HTERT RPE-1 (cell line): ENCODE data around the gene CDCA7.
"Not testable (repeated sequence)": the region's sequence is repeated elsewhere in the genome, so short reads cannot be mapped to it uniquely, and the experiment has no call there.

Experiments
- in situ Hi-C: fragments of 300-500 bp; cut with MboI; formaldehyde crosslinking; loops from 4 replicates; pipeline ENCODE4 v1.14.3; 2020; ENCODE audit warnings: low sequenced_read_pairs

CDCA7 gene

DNA sequence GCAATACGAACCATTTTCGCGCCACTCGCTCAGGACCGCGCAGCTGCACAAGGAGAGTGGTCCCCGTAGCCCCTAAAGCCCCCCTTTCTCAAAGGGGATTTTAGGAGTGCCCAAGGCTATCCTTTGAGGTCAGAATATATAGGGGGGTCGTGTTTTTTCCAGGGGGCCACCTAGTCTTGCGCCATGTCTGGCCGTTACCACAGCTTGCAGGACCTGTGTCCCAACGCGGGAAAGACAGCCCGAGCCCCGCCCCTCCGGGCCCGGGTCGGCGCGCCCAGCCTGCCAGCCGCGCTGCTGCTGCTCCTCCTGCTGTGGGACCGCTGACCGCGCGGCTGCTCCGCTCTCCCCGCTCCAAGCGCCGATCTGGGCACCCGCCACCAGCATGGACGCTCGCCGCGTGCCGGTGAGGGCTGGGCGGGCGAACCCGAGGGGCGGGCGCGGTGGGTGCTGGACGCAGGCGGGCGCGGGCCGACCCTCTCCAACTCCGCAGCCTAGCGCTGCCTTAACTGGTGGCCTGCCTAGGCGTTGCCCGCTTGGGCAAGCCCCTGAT, at the start of gene CDCA7:
Gene CDCA7, plus strand, starts transcription at position 291 of the 550 bp plus-strand sequence. Its CDS starts 92 bp downstream, at position 383.
- in situ Hi-C loops, result no loop called here

DNA sequence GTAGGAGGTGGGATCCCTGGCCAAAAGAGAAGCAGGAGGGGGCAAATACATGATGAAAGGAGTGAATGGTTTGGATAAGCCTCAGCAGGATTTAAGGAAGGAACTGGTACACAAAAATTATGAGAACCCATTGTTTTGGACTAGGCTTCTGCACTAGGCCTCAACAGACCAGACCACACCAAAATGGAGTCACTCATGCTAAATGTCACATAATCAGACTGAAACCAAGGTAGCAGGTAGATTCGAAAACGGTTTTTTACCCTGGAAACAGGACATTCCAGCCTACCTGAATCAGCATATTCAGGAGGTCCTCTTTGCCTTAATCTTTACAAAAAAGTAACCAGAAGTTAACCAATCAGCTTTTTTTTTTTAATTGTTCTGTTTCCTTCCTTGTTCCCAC, 49.4 kb upstream of the CDCA7 start:
- in situ Hi-C loops, result no loop called here

GRCh38 chr2:173307293-173307692, 47.4 kb upstream of the CDCA7 start:
- in situ Hi-C loops, result no loop called here

- in situ Hi-C loops, result not testable (repeated sequence)
Observed at GRCh38 chr2:173309370-173309769, 45.3 kb upstream of the CDCA7 start.

- in situ Hi-C loops, result no loop called here
Observed at GRCh38 chr2:173311844-173312606, 42.6 kb upstream of the CDCA7 start.

GRCh38 chr2:173323371-173323770, 31.3 kb upstream of the CDCA7 start:
- in situ Hi-C loops, result no loop called here

DNA sequence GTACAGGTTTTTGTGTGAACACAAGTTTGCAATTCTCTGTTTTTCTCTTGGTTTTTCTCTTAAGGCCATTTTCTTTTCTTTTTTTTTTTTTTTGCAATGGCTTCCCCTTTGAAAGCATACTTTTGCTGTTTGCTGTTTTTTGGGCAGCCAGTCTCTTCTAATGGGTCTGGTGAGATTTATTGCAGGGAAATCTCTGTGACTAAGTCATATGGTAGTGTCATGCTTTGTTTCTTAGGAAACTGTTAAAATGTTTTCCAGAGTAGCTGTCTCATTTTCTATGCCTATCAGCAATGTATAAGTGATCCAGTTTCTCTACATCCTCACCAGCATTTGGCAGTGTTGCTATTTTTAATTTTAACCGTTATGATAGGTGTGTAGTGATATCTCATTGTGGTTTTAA, 27.9 kb upstream of the CDCA7 start:
- in situ Hi-C loops, result no loop called here

- in situ Hi-C loops, result no loop called here
Observed at GRCh38 chr2:173327421-173327820, 27.3 kb upstream of the CDCA7 start.

DNA sequence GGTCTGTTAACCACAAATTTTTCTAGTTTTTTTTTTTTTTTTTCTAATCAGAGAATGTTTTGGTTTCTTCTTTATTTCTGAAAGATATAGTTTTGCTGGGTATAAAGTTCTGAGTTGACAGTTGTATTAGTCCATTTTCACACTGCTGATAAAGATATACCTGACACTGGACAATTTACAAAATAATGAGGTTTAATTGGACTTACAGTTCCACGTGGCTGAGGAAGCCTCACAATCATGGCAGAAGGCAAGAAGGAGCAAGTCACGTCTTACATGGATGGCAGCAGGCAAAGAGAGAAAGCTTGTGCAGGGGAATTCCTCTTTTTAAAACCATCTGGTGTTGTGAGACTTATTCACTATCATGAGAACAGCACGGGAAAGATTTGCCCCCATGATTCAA, 21.7 kb upstream of the CDCA7 start:
- in situ Hi-C loops, result not testable (repeated sequence)

DNA sequence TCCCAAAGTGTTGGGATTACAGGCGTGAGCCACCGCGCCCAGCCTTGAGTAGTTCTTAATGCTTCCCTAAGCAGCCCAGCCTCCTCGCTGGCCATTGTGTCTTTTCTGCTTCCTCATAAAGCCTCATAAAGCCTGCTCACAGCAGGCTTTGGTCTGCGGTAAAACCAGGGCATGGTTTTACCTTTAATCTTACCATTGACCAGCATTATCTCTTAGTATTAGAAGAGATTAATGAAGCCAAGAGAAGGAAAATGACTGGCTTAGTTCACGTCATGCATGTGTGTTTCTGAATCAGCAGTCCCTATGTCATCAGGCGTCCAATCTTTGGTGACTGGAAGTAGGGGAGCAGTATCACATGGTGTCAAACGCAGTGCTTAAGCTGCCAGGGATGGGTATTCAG, 14.9 kb upstream of the CDCA7 start:
- in situ Hi-C loops, result no loop called here

DNA sequence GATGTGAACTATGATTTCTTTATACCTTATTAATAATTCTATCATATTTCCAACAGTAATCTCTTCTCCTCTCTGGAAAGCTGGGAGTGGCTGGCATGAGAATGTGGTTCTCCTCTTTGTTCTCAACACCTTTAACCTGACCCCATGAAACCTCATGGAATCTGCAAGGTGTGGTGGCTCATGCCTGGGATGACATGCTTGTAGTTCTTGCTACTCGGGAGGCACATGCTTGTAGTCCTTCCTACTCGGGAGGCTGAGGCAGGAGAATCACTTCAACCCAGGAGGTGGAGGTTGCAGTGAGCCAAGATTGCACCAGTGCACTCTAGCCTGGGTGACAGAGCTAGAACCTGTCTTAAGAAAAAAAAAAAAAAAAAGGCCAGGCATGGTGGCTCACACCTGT, 10.8 kb upstream of the CDCA7 start:
- in situ Hi-C loops, result no loop called here

DNA sequence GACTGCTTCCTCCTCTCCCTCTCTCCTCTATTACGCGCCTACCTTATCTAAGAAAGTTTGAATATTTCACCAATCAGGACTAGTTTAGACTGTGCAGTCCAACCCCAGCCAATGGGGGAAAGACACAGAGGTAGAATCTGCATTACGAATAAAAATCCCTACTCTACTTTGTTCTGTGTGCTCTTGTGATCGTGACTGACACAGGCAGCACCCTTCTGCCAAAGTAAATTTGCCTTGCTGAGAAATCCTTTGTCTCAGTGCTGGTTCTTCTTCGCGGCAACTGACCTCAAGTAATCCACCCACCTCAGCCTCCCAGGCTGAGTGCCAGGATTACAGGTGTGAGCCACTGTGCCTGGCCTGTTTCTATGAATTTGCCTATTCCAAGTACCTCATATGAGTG, 8.6 kb upstream of the CDCA7 start:
- in situ Hi-C loops, result no loop called here

DNA sequence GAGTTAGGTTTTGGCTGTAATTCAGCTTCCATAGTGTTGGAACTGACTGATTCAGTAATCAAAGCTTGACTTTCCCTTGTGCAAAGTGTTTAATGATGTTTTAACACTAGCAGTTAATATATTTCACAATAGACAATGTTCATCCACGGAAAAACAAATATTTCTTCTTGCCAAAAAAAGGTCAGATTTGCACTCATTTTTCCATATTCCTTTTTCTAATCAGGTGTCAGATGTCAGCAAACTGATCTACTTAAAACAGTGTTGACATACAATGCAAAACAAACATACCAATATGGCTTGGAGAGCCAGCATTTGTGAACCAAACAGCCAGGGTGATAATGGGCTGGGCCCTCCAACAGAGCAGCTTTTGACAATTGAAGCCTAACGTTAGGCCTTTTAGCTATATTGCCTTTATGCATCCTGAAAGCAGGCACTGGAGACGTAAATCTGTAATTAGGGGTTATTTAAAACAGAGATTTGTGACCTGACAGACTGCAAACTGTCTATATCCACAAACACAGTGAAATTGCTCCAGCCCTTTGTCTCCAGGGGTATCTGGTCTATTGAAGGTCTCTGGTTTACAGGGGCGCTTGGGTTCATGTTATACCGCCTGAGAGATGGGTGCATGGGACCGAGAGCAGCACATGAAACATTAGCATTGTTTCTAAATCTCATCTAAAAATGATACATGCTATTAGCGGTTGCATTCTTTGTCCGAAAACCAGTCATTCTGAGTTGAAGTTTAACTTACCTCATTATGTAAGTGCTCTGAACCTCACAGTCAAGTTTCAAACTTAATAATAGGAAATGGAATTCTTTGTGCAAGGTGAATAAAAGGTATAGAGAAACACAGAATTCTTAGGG, 7.1 kb upstream of the CDCA7 start:
- in situ Hi-C loops, result no loop called here

DNA sequence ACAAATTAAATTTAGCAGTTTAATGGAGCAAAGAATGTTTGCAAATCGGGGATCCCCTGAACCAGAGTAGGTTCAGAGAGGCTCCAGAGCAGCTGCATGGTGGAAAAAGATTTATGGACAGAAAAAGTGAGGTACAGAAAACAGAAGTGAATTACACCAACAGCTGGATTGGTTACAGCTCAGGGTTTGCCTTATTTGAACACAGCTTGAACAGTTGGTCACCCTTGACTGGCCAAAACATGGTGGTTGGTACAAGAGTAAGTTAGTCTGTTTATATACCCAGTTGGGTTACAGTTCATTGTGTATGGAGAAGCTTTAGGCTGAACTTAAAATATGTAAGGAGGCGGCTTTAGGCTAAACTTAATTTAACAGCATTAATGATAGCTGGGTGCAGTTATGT, 5.4 kb upstream of the CDCA7 start:
- in situ Hi-C loops, result no loop called here

- in situ Hi-C loops, result no loop called here
Observed at GRCh38 chr2:173350383-173350782, 4.3 kb upstream of the CDCA7 start.

DNA sequence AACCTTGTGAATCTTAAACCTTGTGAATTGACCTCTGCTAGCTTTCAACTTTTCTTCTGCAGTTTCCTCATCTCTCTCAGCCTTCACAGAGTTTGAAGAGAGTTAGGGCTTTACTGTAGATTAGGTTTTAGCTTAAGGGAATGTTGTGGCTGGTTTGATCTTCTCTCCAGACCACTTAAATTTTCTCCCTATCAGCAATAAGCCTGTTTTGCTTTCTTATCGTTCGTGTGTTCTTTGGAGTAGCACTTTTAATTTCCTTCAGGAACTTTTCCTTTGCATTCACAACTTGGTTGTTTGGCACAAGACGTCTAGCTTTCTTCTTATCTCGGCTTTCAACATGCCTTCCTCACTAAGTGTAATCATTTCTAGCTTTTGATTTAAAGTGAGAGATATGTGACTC, 2.8 kb upstream of the CDCA7 start:
- in situ Hi-C loops, result no loop called here

DNA sequence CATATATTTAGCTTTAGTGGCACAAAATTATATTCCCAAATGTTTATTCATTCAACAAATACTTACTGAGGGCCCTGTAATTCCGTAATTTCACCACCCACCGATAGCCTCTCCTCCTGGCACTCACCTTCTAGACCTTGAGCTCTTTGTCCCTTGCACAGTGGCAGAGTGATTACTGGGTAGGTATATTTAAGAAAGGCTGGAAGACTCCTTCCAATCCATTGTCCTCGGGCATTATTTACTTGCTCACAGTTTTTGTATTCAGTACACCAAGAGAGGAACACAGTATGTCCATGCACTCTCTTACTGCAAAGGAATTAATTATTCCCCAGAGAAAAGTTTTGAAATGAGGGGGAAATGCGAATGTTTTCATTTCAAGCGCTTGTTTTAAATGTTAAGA, 1.1 kb upstream of the CDCA7 start:
- in situ Hi-C loops, result no loop called here

- in situ Hi-C loops, result no loop called here
Observed at GRCh38 chr2:173354073-173354581, 545 bp upstream of the CDCA7 start.

GRCh38 chr2:173355132-173355865, 627 bp downstream of the CDCA7 start:
- in situ Hi-C loops, result no loop called here

DNA sequence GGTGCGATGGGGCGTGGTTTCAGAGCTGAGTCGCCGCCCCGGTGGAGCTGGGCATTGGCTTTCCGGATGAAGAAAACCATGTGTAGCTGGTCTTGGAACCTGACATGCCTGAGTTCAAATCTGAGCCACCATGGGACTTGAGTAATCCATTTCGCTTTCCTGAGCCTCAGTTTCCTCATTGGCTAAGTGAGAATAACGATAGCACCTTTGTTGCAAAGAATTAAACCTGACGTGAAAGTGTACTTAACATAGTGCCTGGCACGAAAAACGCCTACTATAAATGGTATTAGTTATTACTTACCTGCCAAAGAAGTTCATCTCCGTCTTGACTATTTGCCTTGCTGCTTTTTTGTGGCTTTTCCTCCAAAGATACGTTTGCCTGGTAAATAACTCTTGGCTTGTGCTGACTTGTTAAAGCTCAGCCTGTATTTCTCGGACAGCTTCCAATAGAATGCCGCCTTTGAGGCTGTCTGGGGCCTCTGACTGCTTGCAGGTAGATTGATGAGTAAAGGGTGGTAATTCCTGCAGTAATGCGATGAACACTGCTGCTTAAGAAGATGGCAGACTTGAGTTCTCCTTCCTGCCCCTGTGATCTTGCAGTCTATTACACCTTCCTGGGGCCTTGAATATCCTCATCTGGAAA, 1.3 kb downstream of the CDCA7 start:
- in situ Hi-C loops, result no loop called here
